ENCODE results near the gene GSC2.

The GSC2 gene, protein sequence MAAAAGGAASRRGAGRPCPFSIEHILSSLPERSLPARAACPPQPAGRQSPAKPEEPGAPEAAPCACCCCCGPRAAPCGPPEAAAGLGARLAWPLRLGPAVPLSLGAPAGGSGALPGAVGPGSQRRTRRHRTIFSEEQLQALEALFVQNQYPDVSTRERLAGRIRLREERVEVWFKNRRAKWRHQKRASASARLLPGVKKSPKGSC

DNA sequence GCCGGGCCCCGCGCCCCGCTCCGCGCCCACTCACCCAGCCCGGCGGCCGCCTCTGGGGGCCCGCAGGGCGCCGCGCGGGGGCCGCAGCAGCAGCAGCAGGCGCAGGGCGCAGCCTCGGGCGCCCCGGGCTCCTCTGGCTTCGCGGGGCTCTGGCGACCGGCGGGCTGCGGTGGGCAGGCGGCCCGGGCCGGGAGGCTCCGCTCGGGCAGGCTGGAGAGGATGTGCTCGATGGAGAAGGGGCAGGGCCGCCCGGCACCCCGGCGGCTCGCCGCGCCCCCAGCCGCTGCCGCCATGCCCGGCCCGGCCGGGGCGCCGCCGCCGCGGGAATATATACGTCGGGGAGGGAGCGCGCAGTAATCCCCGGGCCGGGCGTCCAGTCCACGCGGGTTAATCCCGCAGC, at the start of gene GSC2:
GSC2 (minus strand) TSS at position 302 of the 400 bp plus-strand sequence; CDS start at position 293, 9 bp downstream.
- H3K4me3 ChIP-seq (ENCODE audit: low read length) = no peak within 1 kb of the TSS
- no peak for TF ChIP-seq CTCF (conservative IDR thresholded peaks at IDR 0.05; ENCODE audit: low read length)
- no peak for DNase-seq (ENCODE audit: low read depth)

- H3K4me3 ChIP-seq (ENCODE audit: low read length) = no peak overlapping the region
- TF ChIP-seq CTCF (conservative IDR thresholded peaks at IDR 0.05; ENCODE audit: low read length) = no peak
- DNase-seq (ENCODE audit: low read depth) = no peak
Measured at GRCh38 chr22:19199479-19199878, 49.4 kb upstream of the GSC2 start.

DNA sequence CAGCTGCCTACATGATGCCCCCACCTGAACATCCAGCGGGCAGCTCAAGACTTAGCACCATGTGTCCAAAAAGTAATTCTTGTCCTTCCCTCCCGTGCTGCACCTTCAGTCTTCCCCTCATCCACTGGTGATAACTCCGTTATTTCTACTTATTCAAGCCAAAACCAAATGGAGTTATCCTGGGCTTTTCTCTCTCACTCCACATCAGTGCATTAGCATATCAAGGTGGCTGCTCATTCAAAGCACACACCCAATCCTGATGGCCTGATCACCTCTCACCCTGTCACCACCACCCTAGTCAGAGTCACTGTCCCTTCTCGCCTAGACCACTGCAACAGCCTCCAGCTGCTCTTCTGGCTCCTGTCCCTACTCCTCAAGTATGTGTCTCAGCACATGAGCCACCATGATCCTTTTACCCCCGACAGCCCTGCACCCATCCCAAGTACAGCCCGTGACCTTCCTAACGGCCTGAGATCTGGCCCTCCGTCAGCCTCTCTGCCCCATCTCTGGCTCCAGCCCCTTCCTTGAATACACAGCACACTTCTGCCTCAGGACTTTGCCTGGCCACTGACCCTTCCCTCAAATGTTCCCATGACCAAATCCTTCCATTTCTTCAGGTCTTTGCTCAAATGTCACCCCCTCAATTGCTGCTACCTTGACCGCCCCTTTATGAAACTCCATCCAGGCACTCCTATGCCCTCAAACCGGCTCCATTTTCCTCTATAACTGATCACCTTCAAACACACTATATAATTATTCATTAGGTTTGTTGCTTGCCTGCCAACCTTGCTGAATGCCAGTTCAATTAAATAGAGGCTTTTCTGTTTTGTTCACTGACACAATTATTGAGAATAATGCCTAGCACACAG, 48.1 kb upstream of the GSC2 start:
- DNase-seq (ENCODE audit: low read depth) = no peak
- no peak for TF ChIP-seq CTCF (conservative IDR thresholded peaks at IDR 0.05; ENCODE audit: low read length)

DNA sequence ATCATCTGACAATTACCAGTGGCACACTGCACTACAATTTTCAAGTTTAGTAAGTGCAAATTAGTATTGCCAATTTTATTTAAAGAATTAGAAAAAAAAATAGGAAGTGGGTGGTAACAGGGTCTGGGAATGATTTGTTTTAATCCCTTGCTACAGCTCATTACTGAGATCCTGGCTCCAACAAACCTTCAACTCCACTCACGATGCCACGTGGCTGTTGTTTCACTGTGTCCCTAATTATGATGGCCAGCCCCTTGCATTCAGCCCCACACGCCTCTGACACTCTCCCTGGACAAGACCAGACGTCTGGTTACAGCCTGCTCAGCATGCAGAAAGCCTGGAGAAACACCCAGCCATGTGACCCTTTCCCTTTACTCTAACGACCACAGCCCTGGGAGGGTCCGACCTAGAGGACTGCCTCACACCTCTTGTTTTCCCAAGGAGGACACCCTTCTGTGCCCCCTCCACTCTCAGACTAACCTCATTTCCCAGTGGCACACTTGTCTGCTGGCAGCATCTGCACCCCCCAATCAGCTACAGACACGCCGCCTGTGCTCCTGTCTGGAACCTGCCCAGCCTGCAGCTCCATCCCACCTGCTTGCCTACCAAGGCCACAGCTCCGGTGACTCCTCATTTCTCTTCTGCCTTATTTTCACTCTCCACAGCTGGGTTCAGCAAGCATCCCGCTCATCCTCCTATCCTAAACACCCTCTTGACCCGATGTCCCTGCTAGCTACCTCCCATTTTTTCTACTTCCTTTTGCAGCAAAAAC, 46.9 kb upstream of the GSC2 start:
- no peak for TF ChIP-seq CTCF (conservative IDR thresholded peaks at IDR 0.05; ENCODE audit: low read length)
- no peak overlapping the region for H3K4me3 ChIP-seq (ENCODE audit: low read length)
- DNase-seq (ENCODE audit: low read depth) = no peak

More for the DNA sequence above, 48.1 kb upstream of the GSC2 start:
- no peak overlapping the region for H3K4me3 ChIP-seq (ENCODE audit: low read length)

GRCh38 chr22:19195796-19196731, 46.0 kb upstream of the GSC2 start:
- no peak for DNase-seq (ENCODE audit: low read depth)
- TF ChIP-seq CTCF (conservative IDR thresholded peaks at IDR 0.05; ENCODE audit: low read length) = no peak
- H3K4me3 ChIP-seq (ENCODE audit: low read length) = no peak overlapping the region

- DNase-seq (ENCODE audit: low read depth) = no peak
- no peak overlapping the region for H3K4me3 ChIP-seq (ENCODE audit: low read length)
- no peak for TF ChIP-seq CTCF (conservative IDR thresholded peaks at IDR 0.05; ENCODE audit: low read length)
Measured at GRCh38 chr22:19194766-19195536, 44.9 kb upstream of the GSC2 start.
